Measurements from ENCODE around the gene LYG1.

GRCh38 chr2:99255491-99256318 is 45.3 kb downstream of the LYG1 start, which contains the start of gene LYG2:
- no peak for TF ChIP-seq POLR2A (IDR thresholded peaks at IDR 0.05; ENCODE audit: low read length)
- TF ChIP-seq REST (IDR thresholded peaks at IDR 0.05): no peak
- TF ChIP-seq SMC3 (IDR thresholded peaks at IDR 0.05): no peak
- no peak for TF ChIP-seq RCOR1 (IDR thresholded peaks at IDR 0.05; ENCODE audit: low read depth, low read length)
- TF ChIP-seq JUNB (IDR thresholded peaks at IDR 0.05): no peak
- TF ChIP-seq EHMT2 (IDR thresholded peaks at IDR 0.05; ENCODE audit: low read depth): no peak
- no peak for TF ChIP-seq RFX5 (IDR thresholded peaks at IDR 0.05)
- no peak for TF ChIP-seq CTCF (IDR thresholded peaks at IDR 0.05)
- no peak for TF ChIP-seq BHLHE40 (IDR thresholded peaks at IDR 0.05; ENCODE audit: low read depth, low read length)
- no peak for TF ChIP-seq MAZ (IDR thresholded peaks at IDR 0.05; ENCODE audit: borderline replicate concordance, low read depth, low read length)
- TF ChIP-seq CHD4 (IDR thresholded peaks at IDR 0.05; ENCODE audit: borderline replicate concordance): no peak
- no peak for TF ChIP-seq RAD21 (conservative IDR thresholded peaks at IDR 0.05 in 1 of 2, IDR thresholded peaks at IDR 0.05 in 1 of 2)

All from A549 (cell line).